Epithelial cell of proximal tubule (primary cell): ENCODE data around the gene SSBP2. TPM values are rescaled to one million over a fixed set of nuclear protein-coding genes. Genes with fewer than 3 reads are reported as not detected.
"Not testable (repeated sequence)": the region's sequence is repeated elsewhere in the genome, so short reads cannot be mapped to it uniquely, and the experiment has no call there.

Experiments used
- DNase-seq: peaks from one replicate; pipeline ENCODE4 v3.0.0-alpha.2; 2011; ENCODE audit warnings: low read depth
- H3K4me3 ChIP-seq: 2 replicates; pipeline ENCODE4 v1.5.1; 2011; ENCODE audit warnings: low read depth, mild to moderate bottlenecking, low read length
- total RNA-seq: library from RNA; depleted of rRNA; stranded (reverse); fragments of >200 nt; gene quantifications from 2 replicates; pipeline ENCODE4 v1.2.3, GENCODE V29; 2015
- TF ChIP-seq, protein P1 (sequence below): conservative IDR thresholded peaks from 2 replicates; pipeline ENCODE4 v1.5.1; 2012; ENCODE audit warnings: low read depth, mild to moderate bottlenecking, low read length

SSBP2 gene
- total RNA-seq, 1 donor from 2014 or later: 3.9 TPM

- no peak overlapping the region for H3K4me3 ChIP-seq
- TF ChIP-seq, protein P1, sequence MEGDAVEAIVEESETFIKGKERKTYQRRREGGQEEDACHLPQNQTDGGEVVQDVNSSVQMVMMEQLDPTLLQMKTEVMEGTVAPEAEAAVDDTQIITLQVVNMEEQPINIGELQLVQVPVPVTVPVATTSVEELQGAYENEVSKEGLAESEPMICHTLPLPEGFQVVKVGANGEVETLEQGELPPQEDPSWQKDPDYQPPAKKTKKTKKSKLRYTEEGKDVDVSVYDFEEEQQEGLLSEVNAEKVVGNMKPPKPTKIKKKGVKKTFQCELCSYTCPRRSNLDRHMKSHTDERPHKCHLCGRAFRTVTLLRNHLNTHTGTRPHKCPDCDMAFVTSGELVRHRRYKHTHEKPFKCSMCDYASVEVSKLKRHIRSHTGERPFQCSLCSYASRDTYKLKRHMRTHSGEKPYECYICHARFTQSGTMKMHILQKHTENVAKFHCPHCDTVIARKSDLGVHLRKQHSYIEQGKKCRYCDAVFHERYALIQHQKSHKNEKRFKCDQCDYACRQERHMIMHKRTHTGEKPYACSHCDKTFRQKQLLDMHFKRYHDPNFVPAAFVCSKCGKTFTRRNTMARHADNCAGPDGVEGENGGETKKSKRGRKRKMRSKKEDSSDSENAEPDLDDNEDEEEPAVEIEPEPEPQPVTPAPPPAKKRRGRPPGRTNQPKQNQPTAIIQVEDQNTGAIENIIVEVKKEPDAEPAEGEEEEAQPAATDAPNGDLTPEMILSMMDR: no peak
- no peak for DNase-seq
Measured at GRCh38 chr5:81482595-81482994, 268.3 kb downstream of the SSBP2 start.

DNA sequence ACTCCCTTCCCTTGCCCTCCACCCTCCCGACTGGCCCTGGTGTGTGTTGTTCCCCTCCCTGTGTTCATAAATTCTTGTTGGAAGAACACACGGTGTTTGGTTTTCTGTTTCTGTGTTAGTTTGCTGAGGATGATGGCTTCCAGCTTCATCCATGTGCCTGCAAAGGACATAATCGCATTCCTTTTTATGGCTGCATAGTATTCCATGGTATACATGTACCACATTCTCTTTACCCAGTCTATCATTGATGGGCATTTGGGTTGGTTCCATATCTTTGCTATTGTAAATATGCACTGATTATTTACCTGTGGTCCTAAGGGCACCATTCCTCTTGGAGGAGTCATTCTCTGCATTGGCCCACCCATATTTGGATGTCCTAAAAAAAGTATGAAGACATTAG is 277.5 kb downstream of the SSBP2 start:
- not testable (repeated sequence) for DNase-seq, H3K4me3 ChIP-seq

DNA sequence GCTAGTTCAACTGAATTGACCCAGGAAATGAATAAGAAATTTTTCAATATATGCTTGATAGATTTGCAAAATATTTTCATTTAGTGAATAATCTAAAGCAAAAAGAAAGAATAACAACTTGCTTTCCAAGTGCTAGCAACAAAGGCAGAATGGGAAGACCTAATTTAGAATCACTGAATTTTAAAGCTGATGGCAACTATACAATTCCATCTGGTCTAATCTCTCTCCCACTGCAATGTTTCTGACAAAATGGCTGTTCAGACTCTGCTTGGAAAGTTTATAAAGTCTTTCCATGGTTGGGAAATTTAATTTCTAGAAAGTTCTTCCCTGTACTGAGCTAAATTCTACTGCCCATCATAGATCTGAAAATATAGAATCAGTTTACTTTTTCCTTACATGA is 281.2 kb downstream of the SSBP2 start:
- TF ChIP-seq, protein P1: no peak
- H3K4me3 ChIP-seq: no peak overlapping the region
- DNase-seq: no peak

DNA sequence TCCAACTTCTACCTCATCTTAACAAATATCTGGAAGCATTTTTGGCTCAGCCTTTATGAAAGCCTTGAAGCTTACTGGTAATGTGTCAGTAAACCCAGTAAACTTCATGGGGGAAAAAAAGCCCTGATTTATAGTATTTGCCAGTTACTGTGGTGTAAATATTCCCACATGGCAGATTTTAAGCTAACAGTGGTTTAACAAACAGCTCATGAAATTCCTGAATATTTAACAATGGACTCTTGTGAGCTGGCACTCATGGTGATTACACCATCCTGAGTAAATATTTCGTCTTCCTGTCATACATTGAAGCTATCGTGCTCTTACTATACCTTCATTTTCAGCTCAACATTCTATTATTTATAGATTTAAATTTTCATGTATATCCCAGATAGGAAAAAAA is 300.0 kb downstream of the SSBP2 start:
- H3K4me3 ChIP-seq: no peak overlapping the region
- no peak for DNase-seq
- TF ChIP-seq, protein P1: no peak

DNA sequence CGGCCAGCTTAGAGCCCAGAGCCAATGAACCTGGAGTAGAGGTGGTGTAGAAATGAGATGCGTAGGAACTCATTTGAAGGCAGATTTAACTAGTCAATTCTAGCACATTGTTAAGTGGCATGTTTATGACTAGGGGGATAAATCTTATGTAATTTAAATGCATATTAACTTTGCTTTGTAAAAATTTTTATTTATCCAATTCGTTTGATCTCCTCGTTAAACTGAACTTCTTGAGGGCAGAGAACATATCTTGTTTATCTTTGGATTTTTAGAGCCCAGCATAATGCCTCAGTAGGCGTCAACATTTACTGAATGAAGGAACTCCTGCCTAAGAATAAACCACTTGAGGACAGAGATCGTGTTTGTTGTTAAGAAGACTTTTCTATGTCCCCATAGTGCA is 315.9 kb downstream of the SSBP2 start:
- no peak overlapping the region for H3K4me3 ChIP-seq
- DNase-seq: no peak
- TF ChIP-seq, protein P1: no peak

GRCh38 chr5:81429985-81430384 is 320.9 kb downstream of the SSBP2 start:
- no peak overlapping the region for H3K4me3 ChIP-seq
- TF ChIP-seq, protein P1: no peak
- DNase-seq: no peak

- no peak for DNase-seq
- TF ChIP-seq, protein P1: no peak
- no peak overlapping the region for H3K4me3 ChIP-seq
Measured at GRCh38 chr5:81429363-81429762, 321.5 kb downstream of the SSBP2 start.

DNA sequence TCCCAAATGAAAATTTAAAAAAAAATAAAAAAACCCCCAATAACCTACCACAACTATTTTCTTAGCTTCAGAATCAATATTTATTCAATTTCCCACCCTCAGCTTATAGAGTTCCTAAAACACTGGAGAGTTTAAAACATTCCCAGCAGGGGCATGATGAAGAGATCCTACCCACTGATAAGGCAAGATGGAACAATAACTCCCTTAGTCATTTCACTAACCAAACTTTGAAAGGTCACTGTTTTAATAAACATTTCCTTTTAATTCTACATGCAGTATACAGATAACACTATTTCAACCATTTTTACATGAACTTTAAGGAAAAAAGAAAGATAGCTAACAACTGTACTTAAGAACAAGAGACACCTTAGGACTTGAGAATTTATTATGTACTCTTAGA is 322.0 kb downstream of the SSBP2 start:
- no peak overlapping the region for H3K4me3 ChIP-seq
- TF ChIP-seq, protein P1: no peak
- no peak for DNase-seq
